Stomach smooth muscle (tissue), 2 donors: Measurements from ENCODE around the gene LONRF2.

Experiments used
- H3K27ac ChIP-seq: one replicate; pipeline ENCODE4 v1.7.0; 2013; ENCODE audit warnings: mild to moderate bottlenecking, low read length, inconsistent platforms
- H3K27me3 ChIP-seq, 2 donors: one replicate each; pipeline ENCODE4 v1.7.0; 2013; ENCODE audit warnings: low read length in 2 of 2; ENCODE audit not compliant: insufficient read depth in 2 of 2, control insufficient read depth in 1 of 2
- H3K36me3 ChIP-seq, 2 donors: one replicate each; pipeline ENCODE4 v1.7.0; 2013; ENCODE audit warnings: low read length in 2 of 2; ENCODE audit not compliant: control insufficient read depth in 2 of 2, insufficient read depth in 2 of 2
- H3K4me1 ChIP-seq: one replicate; pipeline ENCODE4 v1.7.0; 2013; ENCODE audit warnings: low read length; ENCODE audit not compliant: control insufficient read depth, insufficient read depth
- H3K4me3 ChIP-seq, 2 donors: one replicate each; pipeline ENCODE4 v1.7.0; 2013; ENCODE audit warnings: low read length in 2 of 2
- H3K9ac ChIP-seq, 2 donors: one replicate each; pipeline ENCODE4 v1.7.0; 2013; ENCODE audit warnings: low read length in 2 of 2, mild to moderate bottlenecking in 1 of 2
- H3K9me3 ChIP-seq, 2 donors: one replicate each; pipeline ENCODE4 v1.7.0; 2013; ENCODE audit warnings: low read length in 2 of 2; ENCODE audit not compliant: control insufficient read depth in 2 of 2
- donor health status: healthy.
- donor health status: Pancreatic carcinoma.

The LONRF2 gene

DNA sequence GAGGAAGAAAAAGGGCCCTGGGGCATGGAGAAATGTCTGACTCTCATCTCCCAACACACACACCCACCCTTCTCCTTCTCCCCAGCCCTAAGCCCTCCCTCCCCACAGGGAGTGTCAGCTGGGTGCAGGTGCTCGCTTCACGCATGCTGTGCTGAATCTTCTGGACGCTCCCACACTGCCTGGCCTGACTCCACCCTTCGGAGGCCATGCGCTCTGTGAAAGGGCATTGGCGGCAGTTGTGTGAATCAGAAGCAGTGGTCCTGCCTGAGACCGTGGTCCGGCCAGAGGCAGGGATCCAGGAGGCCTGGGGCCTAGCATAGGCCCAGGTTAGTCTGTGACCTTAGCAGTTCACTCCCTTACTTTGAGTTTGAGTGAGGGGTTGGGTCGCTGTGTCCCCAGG is 57.1 kb downstream of the LONRF2 start:
- Histone ChIP-seq H3K4me3 (no peak overlapping the region), H3K4me1 (peaks cover 3% of the 10 kb centered on the region), H3K36me3 (no peaks in the 10 kb centered on the region), H3K9me3 (no peaks in the 10 kb centered on the region), H3K27me3 (no peaks in the 10 kb centered on the region), H3K9ac (no peak overlapping the region), H3K27ac (no peak overlapping the region)

GRCh38 chr2:100264651-100265050 is 57.6 kb downstream of the LONRF2 start:
- no peak overlapping the region for H3K27ac ChIP-seq
- H3K27me3 ChIP-seq = no peaks in the 10 kb centered on the region
- peaks cover 3% of the 10 kb centered on the region for H3K4me1 ChIP-seq
- no peak overlapping the region for H3K4me3 ChIP-seq
- H3K9ac ChIP-seq = no peak overlapping the region
- no peaks in the 10 kb centered on the region for H3K36me3 ChIP-seq
- no peaks in the 10 kb centered on the region for H3K9me3 ChIP-seq

GRCh38 chr2:100264121-100264520 is 58.2 kb downstream of the LONRF2 start:
- H3K9ac ChIP-seq = no peak overlapping the region
- no peaks in the 10 kb centered on the region for H3K27me3 ChIP-seq
- H3K27ac ChIP-seq = no peak overlapping the region
- H3K9me3 ChIP-seq = no peaks in the 10 kb centered on the region
- peaks cover 3% of the 10 kb centered on the region for H3K4me1 ChIP-seq
- no peaks in the 10 kb centered on the region for H3K36me3 ChIP-seq
- H3K4me3 ChIP-seq = no peak overlapping the region

DNA sequence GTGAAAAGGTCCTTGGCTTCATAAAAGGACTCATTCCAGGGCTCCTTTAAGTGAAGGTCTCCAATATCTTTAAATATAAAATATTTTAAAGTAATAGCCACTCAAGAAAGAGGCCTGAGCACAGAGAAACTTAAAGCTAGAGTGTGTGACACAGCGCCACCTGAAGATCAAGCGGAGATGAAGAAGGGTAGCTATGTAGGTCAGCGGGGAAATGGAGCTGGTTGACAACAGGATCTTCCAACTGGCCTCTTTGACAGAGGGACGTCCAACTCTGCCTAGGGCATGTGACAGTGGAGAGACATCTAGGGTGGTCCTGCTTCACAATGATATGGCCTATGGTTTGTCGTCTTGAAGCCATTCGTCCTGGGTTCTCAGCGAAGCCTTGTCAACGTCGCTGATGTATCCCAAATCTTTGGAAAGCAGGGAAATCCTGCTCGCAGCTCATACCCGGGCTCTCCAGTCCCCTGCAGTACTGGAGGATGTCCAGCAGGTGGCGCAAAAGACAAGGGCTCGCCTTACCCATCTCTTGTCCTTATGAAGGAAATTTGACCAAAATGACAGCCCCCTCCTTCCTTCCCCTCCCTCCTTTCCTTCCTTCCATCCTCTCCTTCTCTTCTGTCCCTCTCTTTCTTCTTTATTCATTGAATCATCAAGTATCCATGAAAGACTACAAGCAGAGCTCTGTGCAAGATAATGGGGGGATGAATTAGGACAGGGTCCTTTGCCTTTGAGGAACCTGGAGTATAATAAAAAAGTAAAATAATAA is 59.6 kb downstream of the LONRF2 start:
- H3K9ac ChIP-seq = no peak overlapping the region

DNA sequence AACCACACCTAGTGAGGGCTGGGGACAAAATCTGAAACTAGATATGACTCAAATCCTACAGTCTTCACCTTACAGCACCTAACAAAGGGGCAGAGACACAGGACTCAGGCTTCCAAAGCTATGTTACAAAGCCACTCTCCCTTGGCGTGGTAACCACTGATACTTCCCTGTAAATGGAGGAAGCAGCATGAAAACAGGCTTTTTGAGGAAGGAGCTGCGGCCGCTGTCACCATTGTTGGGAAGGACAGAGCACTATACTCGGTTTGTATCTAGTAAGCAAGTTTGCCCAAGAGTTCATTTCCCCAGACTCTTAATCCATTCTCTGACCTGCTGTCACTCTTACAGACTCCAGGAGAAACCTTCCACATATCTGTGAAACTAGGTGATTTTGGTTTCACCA is 60.3 kb downstream of the LONRF2 start:
- H3K9me3 ChIP-seq = no peaks in the 10 kb centered on the region
- no peak overlapping the region for H3K9ac ChIP-seq
- no peaks in the 10 kb centered on the region for H3K36me3 ChIP-seq
- H3K4me1 ChIP-seq = peaks cover 14% of the 10 kb centered on the region
- no peak overlapping the region for H3K4me3 ChIP-seq
- no peaks in the 10 kb centered on the region for H3K27me3 ChIP-seq
- no peak overlapping the region for H3K27ac ChIP-seq

More for the DNA sequence above, 59.6 kb downstream of the LONRF2 start:
- Histone ChIP-seq H3K27ac (no peak overlapping the region), H3K4me1 (peaks cover 11% of the 10 kb centered on the region), H3K9me3 (no peaks in the 10 kb centered on the region), H3K36me3 (no peaks in the 10 kb centered on the region), H3K27me3 (no peaks in the 10 kb centered on the region), H3K4me3 (peak overlapping the region; percentile 27 to 50)

DNA sequence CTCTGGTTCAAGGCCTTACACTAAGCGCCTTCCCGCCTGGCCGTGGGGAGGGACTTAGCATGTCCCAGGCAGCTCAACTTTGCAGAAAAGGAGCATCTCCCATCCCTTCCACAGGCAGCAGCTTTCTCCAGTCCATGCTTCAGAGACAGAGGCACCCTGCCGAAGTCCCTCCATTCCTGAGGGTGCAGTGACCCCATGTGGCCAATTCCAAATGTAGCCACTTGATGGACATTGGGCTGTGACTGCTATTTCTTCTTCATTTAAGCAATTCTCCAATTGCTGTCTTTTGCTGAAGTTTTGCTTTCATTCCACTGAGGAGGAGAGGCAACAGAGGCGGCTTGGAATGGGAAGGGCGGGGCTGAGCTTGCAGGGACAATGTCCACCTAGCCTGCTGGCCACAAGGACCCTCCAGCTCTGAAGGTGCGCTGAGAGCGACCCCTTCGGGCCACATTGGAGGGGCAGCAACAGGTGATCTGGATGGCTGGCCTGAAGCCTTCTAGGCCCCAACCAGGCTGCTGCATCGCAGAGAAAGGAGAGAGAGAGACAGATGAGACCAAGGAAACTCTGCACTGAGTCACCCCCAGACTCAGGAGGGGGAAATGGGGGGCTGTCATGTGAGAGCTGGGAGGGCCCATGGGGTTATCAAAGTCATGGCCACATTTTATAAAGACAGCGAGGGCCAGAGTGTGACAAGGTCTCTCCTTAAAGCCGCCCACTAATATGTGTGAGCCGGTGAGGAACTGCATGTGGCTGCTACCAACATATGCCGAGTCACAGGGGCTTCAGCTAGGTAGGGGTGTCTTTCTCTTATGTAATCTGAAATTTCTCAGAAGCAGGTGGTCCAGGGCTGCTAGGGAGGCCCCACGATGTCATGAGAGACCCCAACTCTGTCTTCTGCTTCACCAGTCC is 61.3 kb downstream of the LONRF2 start:
- Histone ChIP-seq H3K4me1 (peaks cover 14% of the 10 kb centered on the region), H3K36me3 (no peaks in the 10 kb centered on the region), H3K4me3 (no peak overlapping the region), H3K9ac (no peak overlapping the region), H3K27me3 (no peaks in the 10 kb centered on the region), H3K27ac (no peak overlapping the region), H3K9me3 (no peaks in the 10 kb centered on the region)

DNA sequence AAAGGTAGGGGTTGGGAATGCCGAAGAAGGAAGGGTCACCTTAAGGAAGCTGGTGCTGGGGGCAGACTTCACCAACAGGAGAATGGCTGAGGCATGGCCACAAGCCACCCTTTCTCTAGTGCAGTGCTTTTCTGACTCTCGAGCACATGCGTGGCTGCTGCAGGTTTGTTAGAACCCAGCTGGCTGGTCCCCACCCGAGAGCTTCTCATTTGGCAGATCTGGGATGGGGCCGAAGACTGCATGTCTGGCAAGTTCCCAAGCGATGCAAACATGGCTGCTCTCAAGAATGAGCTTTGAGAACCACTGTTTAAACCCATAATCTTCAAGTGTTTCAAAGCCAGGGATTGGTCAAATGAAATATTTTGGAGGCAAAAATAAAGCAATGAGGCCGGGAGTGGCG is 63.2 kb downstream of the LONRF2 start:
- Histone ChIP-seq H3K9me3 (no peaks in the 10 kb centered on the region), H3K9ac (no peak overlapping the region), H3K27me3 (no peaks in the 10 kb centered on the region), H3K36me3 (no peaks in the 10 kb centered on the region), H3K4me1 (peaks cover 14% of the 10 kb centered on the region), H3K4me3 (no peak overlapping the region), H3K27ac (no peak overlapping the region)

DNA sequence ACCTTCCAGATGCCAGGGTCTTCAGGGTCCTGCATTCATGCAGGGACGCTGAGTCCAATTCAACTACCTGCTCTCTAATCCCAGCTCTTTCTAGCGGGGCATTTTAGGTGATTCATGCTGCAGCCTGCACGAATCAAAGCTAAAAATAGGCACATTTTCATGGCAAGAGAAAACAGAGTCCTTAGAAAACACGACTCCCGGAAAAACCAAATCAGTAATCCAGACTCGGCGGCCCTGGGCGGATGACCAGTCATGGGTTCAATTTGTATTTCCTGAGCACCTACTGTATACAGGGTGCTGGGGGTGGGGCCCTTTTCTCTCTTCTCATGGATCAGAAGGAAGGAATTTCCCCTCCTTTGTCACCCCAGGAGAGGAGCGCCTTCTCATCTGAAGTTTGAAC is 64.4 kb downstream of the LONRF2 start:
- Histone ChIP-seq H3K4me3 (peak overlapping the region; percentile 29 to 35), H3K27me3 (no peaks in the 10 kb centered on the region), H3K9me3 (no peaks in the 10 kb centered on the region), H3K36me3 (no peaks in the 10 kb centered on the region), H3K27ac (no peak overlapping the region), H3K4me1 (peaks cover 14% of the 10 kb centered on the region), H3K9ac (no peak overlapping the region)

DNA sequence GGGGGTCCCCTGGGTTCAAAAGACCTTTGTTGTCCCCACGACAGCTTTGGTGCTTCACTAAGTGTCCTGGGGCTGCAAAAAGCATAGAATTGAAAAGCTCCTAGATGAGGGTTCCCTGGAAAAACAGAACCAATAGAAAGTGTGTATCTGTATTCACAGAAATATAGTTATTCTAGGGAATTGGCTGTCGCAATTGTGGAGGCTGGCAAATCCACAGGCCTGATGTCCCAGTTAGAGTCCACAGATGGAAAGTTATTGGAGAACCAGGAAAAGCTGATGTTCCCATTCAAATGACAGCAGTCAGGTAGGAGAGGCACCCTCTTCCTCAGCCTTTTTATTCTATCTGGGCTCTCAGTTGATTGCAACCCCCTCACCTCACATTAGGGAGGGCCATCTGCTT is 65.5 kb downstream of the LONRF2 start:
- Histone ChIP-seq H3K9ac (no peak overlapping the region), H3K27me3 (no peaks in the 10 kb centered on the region)

DNA sequence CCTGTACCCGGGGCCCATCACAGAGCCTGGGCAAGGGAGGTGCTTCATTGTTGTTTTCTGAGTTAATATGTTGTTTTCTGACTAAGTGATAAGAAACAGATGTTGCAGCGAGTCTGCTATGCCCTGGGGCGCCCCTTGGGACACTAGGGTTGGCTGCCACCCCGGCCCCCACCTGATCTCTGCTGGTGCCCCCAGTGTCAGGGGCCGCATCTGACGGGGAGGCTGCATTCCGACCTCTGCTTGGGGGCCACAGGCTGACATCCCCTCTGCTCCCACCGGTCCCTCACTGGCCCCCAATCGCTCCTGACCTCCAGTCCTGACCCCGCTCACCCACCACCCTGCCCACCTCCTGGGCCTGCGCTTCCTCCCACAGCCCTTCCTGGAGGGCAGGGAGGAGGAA is 65.9 kb downstream of the LONRF2 start:
- Histone ChIP-seq H3K9ac (no peak overlapping the region), H3K4me3 (no peak overlapping the region), H3K36me3 (no peaks in the 10 kb centered on the region), H3K27me3 (no peaks in the 10 kb centered on the region), H3K9me3 (no peaks in the 10 kb centered on the region), H3K4me1 (peaks cover 14% of the 10 kb centered on the region), H3K27ac (no peak overlapping the region)

More for the DNA sequence above, 65.5 kb downstream of the LONRF2 start:
- Histone ChIP-seq H3K27ac (no peak overlapping the region), H3K4me3 (no peak overlapping the region), H3K9me3 (no peaks in the 10 kb centered on the region), H3K4me1 (peaks cover 14% of the 10 kb centered on the region), H3K36me3 (no peaks in the 10 kb centered on the region)
